Activated T-helper 17 cell treated with anti-CD3 and anti-CD28 coated beads, Interleukin-2, amount 50 U/mL, for 72 hours (primary cell): ENCODE measurements around the gene SURF2. TPM values are rescaled to one million over a fixed set of nuclear protein-coding genes. Genes with fewer than 3 reads are reported as not detected.
"Not testable (repeated sequence)": the region's sequence is repeated elsewhere in the genome, so short reads cannot be mapped to it uniquely, and the experiment has no call there.

Source experiments
- ATAC-seq: fragments of 150-1000 bp; cut with Tn5 transposase; replicated peaks from 2 replicates; pipeline ENCODE4 v1.10.0; 2021; ENCODE audit warnings: mild to moderate bottlenecking, moderate library complexity
- H3K27ac Mint-ChIP-seq: one replicate; pipeline ENCODE4 v1.8.0; 2022; ENCODE audit warnings: mixed read lengths
- H3K27me3 Mint-ChIP-seq: one replicate; pipeline ENCODE4 v1.8.0; 2022; ENCODE audit warnings: mixed read lengths
- H3K36me3 Mint-ChIP-seq: one replicate; pipeline ENCODE4 v1.8.0; 2022; ENCODE audit warnings: low read depth, mild to moderate bottlenecking, mixed read lengths
- H3K4me1 Mint-ChIP-seq: one replicate; pipeline ENCODE4 v1.8.0; 2022; ENCODE audit warnings: mixed read lengths
- H3K4me3 Mint-ChIP-seq: one replicate; pipeline ENCODE4 v1.8.0; 2022; ENCODE audit warnings: mild to moderate bottlenecking, mixed read lengths
- H3K9me3 Mint-ChIP-seq: one replicate; pipeline ENCODE4 v1.8.0; 2022; ENCODE audit warnings: mixed read lengths
- total RNA-seq, 2 donors: library from RNA; stranded (reverse); gene quantifications; one replicate each; pipeline ENCODE4 v1.2.3, GENCODE V29; 2022

Gene SURF2
- total RNA-seq, 2 donors from 2014 or later = 7.0 to 17.3 TPM

GRCh38 chr9:133331641-133332380 is 24.5 kb upstream of the SURF2 start:
- no peak overlapping the region for H3K4me3 Mint-ChIP-seq
- no peaks in the 10 kb centered on the region for H3K9me3 Mint-ChIP-seq
- H3K27ac Mint-ChIP-seq = no peak overlapping the region
- H3K36me3 Mint-ChIP-seq = peaks cover 75% of the 10 kb centered on the region
- H3K27me3 Mint-ChIP-seq = no peaks in the 10 kb centered on the region
- no peak for ATAC-seq
- H3K4me1 Mint-ChIP-seq = peaks cover 4% of the 10 kb centered on the region

GRCh38 chr9:133332381-133332730 is 24.0 kb upstream of the SURF2 start:
- H3K27me3 Mint-ChIP-seq = no peaks in the 10 kb centered on the region
- peaks cover 75% of the 10 kb centered on the region for H3K36me3 Mint-ChIP-seq
- H3K27ac Mint-ChIP-seq = no peak overlapping the region
- H3K4me1 Mint-ChIP-seq = peaks cover 4% of the 10 kb centered on the region
- no peak for ATAC-seq
- H3K4me3 Mint-ChIP-seq = no peak overlapping the region
- no peaks in the 10 kb centered on the region for H3K9me3 Mint-ChIP-seq

- ATAC-seq = no peak
- no peaks in the 10 kb centered on the region for H3K27me3 Mint-ChIP-seq
- peaks cover 4% of the 10 kb centered on the region for H3K4me1 Mint-ChIP-seq
- H3K9me3 Mint-ChIP-seq = no peaks in the 10 kb centered on the region
- no peak overlapping the region for H3K27ac Mint-ChIP-seq
- peaks cover 77% of the 10 kb centered on the region for H3K36me3 Mint-ChIP-seq
- no peak overlapping the region for H3K4me3 Mint-ChIP-seq
Observed at GRCh38 chr9:133333011-133333410, 23.3 kb upstream of the SURF2 start.

GRCh38 chr9:133333566-133333965 is 22.8 kb upstream of the SURF2 start:
- H3K4me3 Mint-ChIP-seq = no peak overlapping the region
- no peak overlapping the region for H3K27ac Mint-ChIP-seq
- no peaks in the 10 kb centered on the region for H3K27me3 Mint-ChIP-seq
- peaks cover 4% of the 10 kb centered on the region for H3K4me1 Mint-ChIP-seq
- no peaks in the 10 kb centered on the region for H3K9me3 Mint-ChIP-seq
- no peak for ATAC-seq
- H3K36me3 Mint-ChIP-seq = peaks cover 81% of the 10 kb centered on the region

DNA sequence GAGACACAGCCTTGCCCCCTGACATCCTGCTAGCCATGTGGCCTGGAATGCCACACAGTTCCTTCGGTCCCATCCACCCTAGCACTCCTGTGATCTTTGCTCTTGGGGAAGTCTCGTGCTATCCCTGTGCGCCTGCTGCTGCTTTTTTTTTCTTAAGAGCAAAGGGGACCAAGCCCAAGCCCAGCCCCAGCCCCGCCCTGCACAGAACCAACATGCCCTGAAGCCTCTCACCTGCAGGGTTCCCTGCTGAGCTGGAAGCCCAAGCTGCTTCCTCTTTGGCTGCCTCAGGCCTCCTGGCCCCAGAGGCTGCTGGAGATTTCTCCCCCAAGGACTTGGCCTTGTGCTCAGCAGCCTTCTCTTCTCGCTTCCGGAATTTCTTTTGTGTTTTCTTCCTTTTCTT is 22.2 kb upstream of the SURF2 start:
- H3K4me3 Mint-ChIP-seq = peak overlapping the region; percentile 93
- H3K27ac Mint-ChIP-seq = peak overlapping the region; percentile 36
- H3K36me3 Mint-ChIP-seq = peaks cover 81% of the 10 kb centered on the region
- H3K4me1 Mint-ChIP-seq = peaks cover 4% of the 10 kb centered on the region
- no peaks in the 10 kb centered on the region for H3K27me3 Mint-ChIP-seq
- ATAC-seq = no peak
- H3K9me3 Mint-ChIP-seq = no peaks in the 10 kb centered on the region

GRCh38 chr9:133334888-133335287 is 21.5 kb upstream of the SURF2 start:
- Mint-ChIP-seq H3K4me3 (peak overlapping the region; percentile 93), H3K36me3 (peaks cover 85% of the 10 kb centered on the region), H3K27ac (peak overlapping the region; percentile 89)
- H3K9me3 Mint-ChIP-seq, H3K4me1 Mint-ChIP-seq, H3K27me3 Mint-ChIP-seq, ATAC-seq: not testable (repeated sequence)

- Mint-ChIP-seq H3K27ac (peak within 1 kb of the TSS; percentile 89), H3K4me1 (no peaks in the 10 kb centered on the region), H3K4me3 (peak within 1 kb of the TSS; percentile 93), H3K27me3 (no peaks in the 10 kb centered on the region), H3K9me3 (no peaks in the 10 kb centered on the region), H3K36me3 (peaks cover 84% of the 10 kb centered on the region)
- ATAC-seq = peak; percentile 96
Observed at GRCh38 chr9:133335924-133336811, 20.2 kb upstream of the SURF2 start, which contains the start of gene SURF6. Gene SURF6, minus strand, starts transcription at chr9:133336188. Its CDS starts 56 bp downstream, at chr9:133336132.

DNA sequence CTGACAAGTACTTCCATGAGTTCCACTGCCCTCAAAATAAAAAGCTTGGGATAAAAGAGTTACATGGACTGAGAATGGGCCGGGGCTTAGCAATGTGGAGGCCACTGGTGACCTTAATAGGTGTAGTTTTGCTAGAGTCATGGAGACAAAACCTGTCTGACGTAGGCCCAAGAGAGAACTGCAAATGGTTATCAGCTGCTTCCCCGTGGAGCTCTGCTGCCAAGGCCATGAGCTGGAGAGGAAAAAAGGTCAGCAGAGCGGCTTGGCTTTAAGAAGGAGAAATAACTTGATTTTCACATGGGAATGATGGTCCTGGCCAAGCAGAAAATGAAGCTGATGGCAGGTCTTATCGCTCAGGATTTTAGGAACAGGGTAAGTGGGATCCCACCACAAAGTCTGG is 16.7 kb upstream of the SURF2 start:
- H3K9me3 Mint-ChIP-seq = no peaks in the 10 kb centered on the region
- no peak overlapping the region for H3K4me3 Mint-ChIP-seq
- no peak for ATAC-seq
- H3K36me3 Mint-ChIP-seq = peaks cover 75% of the 10 kb centered on the region
- H3K27me3 Mint-ChIP-seq = no peaks in the 10 kb centered on the region
- H3K27ac Mint-ChIP-seq = peak overlapping the region; percentile 24
- no peaks in the 10 kb centered on the region for H3K4me1 Mint-ChIP-seq

- Mint-ChIP-seq H3K27ac (peak overlapping the region; percentile 24), H3K27me3 (no peaks in the 10 kb centered on the region), H3K4me3 (no peak overlapping the region), H3K9me3 (no peaks in the 10 kb centered on the region), H3K36me3 (peaks cover 75% of the 10 kb centered on the region), H3K4me1 (no peaks in the 10 kb centered on the region)
- no peak for ATAC-seq
Observed at GRCh38 chr9:133340256-133340655, 16.1 kb upstream of the SURF2 start.

- ATAC-seq = no peak
- peaks cover 75% of the 10 kb centered on the region for H3K36me3 Mint-ChIP-seq
- peak overlapping the region; percentile 24 for H3K27ac Mint-ChIP-seq
Observed at GRCh38 chr9:133340916-133341315, 15.4 kb upstream of the SURF2 start.

DNA sequence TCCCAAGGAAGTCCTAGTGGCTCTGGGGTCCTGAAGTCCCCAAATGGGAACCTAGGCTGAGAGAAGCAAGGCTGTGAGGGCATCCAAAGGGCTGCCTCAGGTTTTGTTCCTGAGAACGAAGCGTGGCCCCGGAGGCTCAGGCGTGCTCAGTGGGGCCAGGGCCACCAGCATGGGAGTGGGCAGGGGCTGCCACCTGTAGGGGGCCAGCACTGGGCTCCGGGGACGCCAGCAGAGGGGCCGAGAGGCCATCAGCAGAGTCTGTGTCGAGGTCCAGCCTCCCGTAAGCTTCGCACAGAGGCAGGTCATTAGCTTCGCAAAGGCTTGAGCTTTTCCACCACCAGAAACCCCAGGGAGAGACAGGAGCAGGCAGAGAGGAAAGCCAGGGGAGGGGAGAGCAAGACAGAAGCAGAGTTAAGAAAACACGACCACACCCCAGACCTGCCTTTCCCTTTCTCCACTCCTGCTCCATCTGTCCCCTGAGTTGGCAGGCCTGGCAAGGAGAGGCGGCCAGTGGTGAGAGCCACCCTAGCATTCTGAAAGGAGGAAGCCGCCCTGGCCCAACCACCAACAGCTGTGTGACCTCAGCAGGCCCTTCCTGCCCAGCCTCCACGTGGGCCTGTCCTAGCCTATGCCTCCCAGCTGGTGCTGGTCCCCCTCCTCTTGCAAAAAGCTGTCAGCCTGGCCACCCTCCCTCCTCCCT is 14.8 kb upstream of the SURF2 start:
- H3K27ac Mint-ChIP-seq = peak overlapping the region; percentile 43
- H3K27me3 Mint-ChIP-seq = no peaks in the 10 kb centered on the region
- H3K9me3 Mint-ChIP-seq = no peaks in the 10 kb centered on the region
- ATAC-seq = no peak
- H3K36me3 Mint-ChIP-seq = peaks cover 75% of the 10 kb centered on the region
- H3K4me1 Mint-ChIP-seq = peaks cover 3% of the 10 kb centered on the region
- no peak overlapping the region for H3K4me3 Mint-ChIP-seq

More at GRCh38 chr9:133340916-133341315, 15.4 kb upstream of the SURF2 start:
- no peaks in the 10 kb centered on the region for H3K27me3 Mint-ChIP-seq
- no peaks in the 10 kb centered on the region for H3K9me3 Mint-ChIP-seq
- no peak overlapping the region for H3K4me3 Mint-ChIP-seq
- H3K4me1 Mint-ChIP-seq = no peaks in the 10 kb centered on the region

- Mint-ChIP-seq H3K9me3 (no peaks in the 10 kb centered on the region), H3K27ac (peak overlapping the region; percentile 43), H3K4me1 (peaks cover 8% of the 10 kb centered on the region), H3K36me3 (peaks cover 80% of the 10 kb centered on the region), H3K4me3 (no peak overlapping the region), H3K27me3 (no peaks in the 10 kb centered on the region)
- ATAC-seq = no peak
Observed at GRCh38 chr9:133342069-133342406, 14.3 kb upstream of the SURF2 start.

GRCh38 chr9:133342570-133342969 is 13.8 kb upstream of the SURF2 start:
- H3K4me1 Mint-ChIP-seq = peaks cover 10% of the 10 kb centered on the region
- no peaks in the 10 kb centered on the region for H3K27me3 Mint-ChIP-seq
- no peak for ATAC-seq
- H3K36me3 Mint-ChIP-seq = peaks cover 83% of the 10 kb centered on the region
- no peak overlapping the region for H3K4me3 Mint-ChIP-seq
- no peak overlapping the region for H3K27ac Mint-ChIP-seq
- H3K9me3 Mint-ChIP-seq = no peaks in the 10 kb centered on the region

DNA sequence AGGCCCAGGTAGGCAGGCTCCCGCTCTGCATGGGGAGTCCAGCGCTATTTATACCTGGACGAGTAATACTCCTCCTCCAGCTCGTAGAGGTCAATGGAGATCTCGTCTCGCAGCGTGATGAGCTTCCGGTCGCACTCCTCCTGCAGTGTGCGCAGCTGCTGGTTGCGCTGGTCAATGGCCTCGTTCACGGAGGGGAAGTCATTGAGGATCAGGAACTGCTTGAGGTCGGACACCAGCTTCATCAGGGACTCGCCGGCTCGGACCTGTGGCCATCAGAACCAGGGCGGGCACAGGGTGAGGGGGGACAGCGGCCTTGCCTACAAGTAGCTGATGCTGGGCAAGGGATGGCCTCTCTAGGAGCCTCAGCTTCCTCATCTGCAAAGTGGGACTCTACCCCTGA is 12.3 kb upstream of the SURF2 start:
- Mint-ChIP-seq H3K4me1 (peaks cover 13% of the 10 kb centered on the region), H3K4me3 (no peak overlapping the region), H3K27me3 (no peaks in the 10 kb centered on the region), H3K36me3 (peaks cover 87% of the 10 kb centered on the region), H3K27ac (no peak overlapping the region), H3K9me3 (no peaks in the 10 kb centered on the region)
- no peak for ATAC-seq
